ENCODE results near the gene CAPRIN1. TPM values are rescaled to one million over a fixed set of nuclear protein-coding genes. Genes with fewer than 3 reads are reported as not detected.

CAPRIN1 gene
- polyA plus RNA-seq, 2 of the 4 experiments (the other 2 are of a cell fraction) = 159 to 255 TPM

DNA sequence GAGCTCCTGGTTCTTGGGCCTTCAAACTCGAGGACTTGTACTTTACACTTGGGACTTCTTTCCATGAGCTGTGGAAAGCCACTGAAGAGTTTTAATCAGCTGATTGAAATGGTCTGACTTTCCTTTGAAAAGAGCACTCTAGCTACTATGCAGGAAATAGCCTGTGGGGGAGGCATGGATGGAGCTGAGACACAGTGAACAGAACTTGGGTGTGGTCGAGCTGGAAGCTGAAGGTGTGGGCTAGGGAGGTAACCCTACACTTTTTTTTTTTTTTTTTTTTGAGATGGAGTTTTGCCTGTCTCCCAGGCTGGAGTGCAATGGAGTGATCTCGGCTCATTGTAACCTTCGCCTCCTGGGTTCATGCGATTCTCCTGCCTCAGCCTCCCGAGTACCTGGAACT is 17.5 kb upstream of the CAPRIN1 start:
- no peak overlapping the region for H3K4me3 ChIP-seq
- no peak for FAIRE-seq
- WGBS (ENCODE audit: missing lambda C conversion rate) = 68% methylated on average over 6 of the region's 6 CpGs
- H3K4me1 ChIP-seq = no peaks in the 10 kb centered on the region
- no peak for TF ChIP-seq HOXB5 (CRISPR knock-in tag; IDR thresholded peaks at IDR 0.05)
- TF ChIP-seq FOXS1 (CRISPR knock-in tag; IDR thresholded peaks at IDR 0.05) = no peak
- TF ChIP-seq ZFP36 (IDR thresholded peaks at IDR 0.05; ENCODE audit: borderline replicate concordance, partially characterized antibody) = no peak
- no peak for TF ChIP-seq KDM5A (IDR thresholded peaks at IDR 0.05)
- TF ChIP-seq FOSL2 (IDR thresholded peaks at IDR 0.05) = no peak
- no peak for TF ChIP-seq FOSL2 (CRISPR knock-in tag; IDR thresholded peaks at IDR 0.05)
- no peak for TF ChIP-seq EHF (CRISPR knock-in tag; IDR thresholded peaks at IDR 0.05)
- TF ChIP-seq ZC3H11A (IDR thresholded peaks at IDR 0.05) = no peak
- TF ChIP-seq, protein P1, sequence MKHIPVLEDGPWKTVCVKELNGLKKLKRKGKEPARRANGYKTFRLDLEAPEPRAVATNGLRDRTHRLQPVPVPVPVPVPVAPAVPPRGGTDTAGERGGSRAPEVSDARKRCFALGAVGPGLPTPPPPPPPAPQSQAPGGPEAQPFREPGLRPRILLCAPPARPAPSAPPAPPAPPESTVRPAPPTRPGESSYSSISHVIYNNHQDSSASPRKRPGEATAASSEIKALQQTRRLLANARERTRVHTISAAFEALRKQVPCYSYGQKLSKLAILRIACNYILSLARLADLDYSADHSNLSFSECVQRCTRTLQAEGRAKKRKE (CRISPR knock-in tag; IDR thresholded peaks at IDR 0.05; ENCODE audit: low read depth) = no peak
- TF ChIP-seq MAFK (IDR thresholded peaks at IDR 0.05; ENCODE audit: partially characterized antibody) = no peak
- no peak for TF ChIP-seq SMC3 (IDR thresholded peaks at IDR 0.05)
- no peak for TF ChIP-seq MYC (IDR thresholded peaks at IDR 0.05; ENCODE audit: borderline replicate concordance, low read length)
- no peak for TF ChIP-seq MAZ (IDR thresholded peaks at IDR 0.05; ENCODE audit: borderline replicate concordance, low read depth, low read length)
- TF ChIP-seq HEYL (CRISPR knock-in tag; IDR thresholded peaks at IDR 0.05) = no peak
- ChIA-PET POLR2A (no interaction called here), CTCF (interaction anchor here (0.9 kb wide), 2 partner anchors 17 to 37 kb away, joined by 4 to 5 read pairs; partner anchors contain the start of gene CAPRIN1)
- H3K9me3 ChIP-seq = no peaks in the 10 kb centered on the region
- H3K4me2 ChIP-seq = no peak overlapping the region
- no peak overlapping the region for H3K27ac ChIP-seq
- no peak for DNase-seq (ENCODE audit: low read depth in 1 of 2, low spot score in 1 of 2)
- ATAC-seq = no peak

DNA sequence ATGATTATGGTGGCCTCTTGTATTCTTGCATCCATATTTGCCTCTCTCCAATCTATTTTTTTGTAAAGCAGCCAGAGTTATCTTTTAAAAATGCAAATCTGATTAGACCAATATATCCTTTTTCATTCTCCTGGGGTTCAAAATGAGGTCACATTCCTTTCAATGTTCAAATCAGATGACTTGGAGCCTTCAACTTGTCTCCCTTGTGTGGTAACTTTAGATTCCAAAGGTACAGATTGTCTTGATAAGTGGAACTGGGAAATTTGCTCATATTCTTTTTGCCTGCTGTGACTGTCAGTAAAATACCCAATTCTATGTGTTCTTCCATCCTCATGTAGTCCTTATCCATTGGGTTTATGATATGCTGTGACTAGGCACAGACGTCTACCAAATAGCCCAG is 15.1 kb upstream of the CAPRIN1 start:
- Histone ChIP-seq H3K4me3 (no peak overlapping the region), H3K9me3 (no peaks in the 10 kb centered on the region), H3K4me1 (no peaks in the 10 kb centered on the region), H3K4me2 (no peak overlapping the region), H3K27ac (no peak overlapping the region)
- 68% methylated on average over 1 of the region's 1 CpG for WGBS (ENCODE audit: missing lambda C conversion rate)
- no peak for TF ChIP-seq POLR2A (IDR thresholded peaks at IDR 0.05; ENCODE audit: low read length)
- TF ChIP-seq CHD4 (IDR thresholded peaks at IDR 0.05; ENCODE audit: borderline replicate concordance) = no peak
- TF ChIP-seq MAZ (IDR thresholded peaks at IDR 0.05; ENCODE audit: borderline replicate concordance, low read depth, low read length) = no peak
- TF ChIP-seq HOXB13 (CRISPR knock-in tag; IDR thresholded peaks at IDR 0.05; ENCODE audit: low read depth) = no peak
- TF ChIP-seq RCOR1 (IDR thresholded peaks at IDR 0.05; ENCODE audit: low read depth, low read length) = no peak
- TF ChIP-seq HOXB5 (CRISPR knock-in tag; IDR thresholded peaks at IDR 0.05) = no peak
- no peak for TF ChIP-seq FOSL2 (IDR thresholded peaks at IDR 0.05)
- no peak for TF ChIP-seq FOSL2 (CRISPR knock-in tag; IDR thresholded peaks at IDR 0.05)
- TF ChIP-seq, protein P1 (CRISPR knock-in tag; IDR thresholded peaks at IDR 0.05; ENCODE audit: low read depth) = no peak
- TF ChIP-seq, protein P2, sequence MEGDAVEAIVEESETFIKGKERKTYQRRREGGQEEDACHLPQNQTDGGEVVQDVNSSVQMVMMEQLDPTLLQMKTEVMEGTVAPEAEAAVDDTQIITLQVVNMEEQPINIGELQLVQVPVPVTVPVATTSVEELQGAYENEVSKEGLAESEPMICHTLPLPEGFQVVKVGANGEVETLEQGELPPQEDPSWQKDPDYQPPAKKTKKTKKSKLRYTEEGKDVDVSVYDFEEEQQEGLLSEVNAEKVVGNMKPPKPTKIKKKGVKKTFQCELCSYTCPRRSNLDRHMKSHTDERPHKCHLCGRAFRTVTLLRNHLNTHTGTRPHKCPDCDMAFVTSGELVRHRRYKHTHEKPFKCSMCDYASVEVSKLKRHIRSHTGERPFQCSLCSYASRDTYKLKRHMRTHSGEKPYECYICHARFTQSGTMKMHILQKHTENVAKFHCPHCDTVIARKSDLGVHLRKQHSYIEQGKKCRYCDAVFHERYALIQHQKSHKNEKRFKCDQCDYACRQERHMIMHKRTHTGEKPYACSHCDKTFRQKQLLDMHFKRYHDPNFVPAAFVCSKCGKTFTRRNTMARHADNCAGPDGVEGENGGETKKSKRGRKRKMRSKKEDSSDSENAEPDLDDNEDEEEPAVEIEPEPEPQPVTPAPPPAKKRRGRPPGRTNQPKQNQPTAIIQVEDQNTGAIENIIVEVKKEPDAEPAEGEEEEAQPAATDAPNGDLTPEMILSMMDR (IDR thresholded peaks at IDR 0.05) = no peak
- no peak for TF ChIP-seq KDM1A (IDR thresholded peaks at IDR 0.05; ENCODE audit: low read depth)
- no peak for TF ChIP-seq NFE2L2 (conservative IDR thresholded peaks at IDR 0.05; ENCODE audit: low read length)
- no peak for TF ChIP-seq CBX8 (IDR thresholded peaks at IDR 0.05)
- TF ChIP-seq SMC3 (IDR thresholded peaks at IDR 0.05) = no peak
- no peak for TF ChIP-seq SREBF2 (IDR thresholded peaks at IDR 0.05)
- TF ChIP-seq RNF2 (IDR thresholded peaks at IDR 0.05; ENCODE audit: borderline replicate concordance, low read depth) = no peak
- TF ChIP-seq RFX5 (IDR thresholded peaks at IDR 0.05) = no peak
- TF ChIP-seq, protein P3, sequence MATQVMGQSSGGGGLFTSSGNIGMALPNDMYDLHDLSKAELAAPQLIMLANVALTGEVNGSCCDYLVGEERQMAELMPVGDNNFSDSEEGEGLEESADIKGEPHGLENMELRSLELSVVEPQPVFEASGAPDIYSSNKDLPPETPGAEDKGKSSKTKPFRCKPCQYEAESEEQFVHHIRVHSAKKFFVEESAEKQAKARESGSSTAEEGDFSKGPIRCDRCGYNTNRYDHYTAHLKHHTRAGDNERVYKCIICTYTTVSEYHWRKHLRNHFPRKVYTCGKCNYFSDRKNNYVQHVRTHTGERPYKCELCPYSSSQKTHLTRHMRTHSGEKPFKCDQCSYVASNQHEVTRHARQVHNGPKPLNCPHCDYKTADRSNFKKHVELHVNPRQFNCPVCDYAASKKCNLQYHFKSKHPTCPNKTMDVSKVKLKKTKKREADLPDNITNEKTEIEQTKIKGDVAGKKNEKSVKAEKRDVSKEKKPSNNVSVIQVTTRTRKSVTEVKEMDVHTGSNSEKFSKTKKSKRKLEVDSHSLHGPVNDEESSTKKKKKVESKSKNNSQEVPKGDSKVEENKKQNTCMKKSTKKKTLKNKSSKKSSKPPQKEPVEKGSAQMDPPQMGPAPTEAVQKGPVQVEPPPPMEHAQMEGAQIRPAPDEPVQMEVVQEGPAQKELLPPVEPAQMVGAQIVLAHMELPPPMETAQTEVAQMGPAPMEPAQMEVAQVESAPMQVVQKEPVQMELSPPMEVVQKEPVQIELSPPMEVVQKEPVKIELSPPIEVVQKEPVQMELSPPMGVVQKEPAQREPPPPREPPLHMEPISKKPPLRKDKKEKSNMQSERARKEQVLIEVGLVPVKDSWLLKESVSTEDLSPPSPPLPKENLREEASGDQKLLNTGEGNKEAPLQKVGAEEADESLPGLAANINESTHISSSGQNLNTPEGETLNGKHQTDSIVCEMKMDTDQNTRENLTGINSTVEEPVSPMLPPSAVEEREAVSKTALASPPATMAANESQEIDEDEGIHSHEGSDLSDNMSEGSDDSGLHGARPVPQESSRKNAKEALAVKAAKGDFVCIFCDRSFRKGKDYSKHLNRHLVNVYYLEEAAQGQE (IDR thresholded peaks at IDR 0.05) = no peak
- TF ChIP-seq, protein P4, sequence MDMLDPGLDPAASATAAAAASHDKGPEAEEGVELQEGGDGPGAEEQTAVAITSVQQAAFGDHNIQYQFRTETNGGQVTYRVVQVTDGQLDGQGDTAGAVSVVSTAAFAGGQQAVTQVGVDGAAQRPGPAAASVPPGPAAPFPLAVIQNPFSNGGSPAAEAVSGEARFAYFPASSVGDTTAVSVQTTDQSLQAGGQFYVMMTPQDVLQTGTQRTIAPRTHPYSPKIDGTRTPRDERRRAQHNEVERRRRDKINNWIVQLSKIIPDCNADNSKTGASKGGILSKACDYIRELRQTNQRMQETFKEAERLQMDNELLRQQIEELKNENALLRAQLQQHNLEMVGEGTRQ (IDR thresholded peaks at IDR 0.05) = no peak
- TF ChIP-seq FOXS1 (CRISPR knock-in tag; IDR thresholded peaks at IDR 0.05) = no peak
- no peak for TF ChIP-seq FOSB (CRISPR knock-in tag; IDR thresholded peaks at IDR 0.05)
- POLR2A ChIA-PET = no interaction called here
- ATAC-seq (no peak), FAIRE-seq (no peak), DNase-seq (ENCODE audit: low read depth in 1 of 2, low spot score in 1 of 2) (no peak)
- CTCF ChIA-PET = no interaction called here
